Panc1 (cell line): Measurements from ENCODE around the gene GLS. TPM values are rescaled to one million over a fixed set of nuclear protein-coding genes. Genes with fewer than 3 reads are reported as not detected.

ENCODE experiments used
- ATAC-seq: fragments of 200-7000 bp; cut with Tn5 transposase; 2 replicates; pipeline ENCODE4 v1.9.1; 2020; ENCODE audit warnings: mild to moderate bottlenecking, moderate library complexity
- BruUV-seq: library from RNA; stranded (reverse); fragments of 400-500 nt; replicated peaks from 2 replicates; lab custom pipeline; 2021; lab: Mats Ljungman, UMichigan
- CTCF ChIA-PET: fragments of 300-600 bp; sonication (Branson Sonifier 250); formaldehyde crosslinking; loops from one replicate; lab custom pipeline; 2022; ENCODE audit warnings: antibody characterized with exemption; lab: Charles Lee
- POLR2A ChIA-PET: fragments of 300-600 bp; sonication (Branson Sonifier 250); formaldehyde crosslinking; loops from one replicate; lab custom pipeline; 2022; ENCODE audit warnings: antibody characterized with exemption; lab: Charles Lee
- DNase-seq: peaks from one replicate; pipeline ENCODE4 v3.0.0-alpha.2; 2010; ENCODE audit warnings: low read depth, low spot score
- H3K27ac ChIP-seq: 2 replicates; pipeline ENCODE4 v1.5.1; 2011; ENCODE audit warnings: mild to moderate bottlenecking, low read length, inconsistent platforms
- H3K27me3 ChIP-seq: fragments of 200-500 bp; sonication (Bioruptor generic); 2 replicates; pipeline ENCODE4 v1.6.0; 2014; ENCODE audit warnings: low read length, inconsistent platforms; ENCODE audit not compliant: control insufficient read depth, insufficient read depth
- H3K36me3 ChIP-seq: fragments of 200-500 bp; sonication (Bioruptor generic); 2 replicates; pipeline ENCODE4 v1.5.1; 2014; ENCODE audit warnings: inconsistent platforms, mild to moderate bottlenecking, low read length, moderate library complexity; ENCODE audit not compliant: control insufficient read depth, insufficient read depth
- H3K4me1 ChIP-seq: 2 replicates; pipeline ENCODE4 v1.5.1; 2011; ENCODE audit warnings: inconsistent platforms, mild to moderate bottlenecking, low read length, moderate library complexity; ENCODE audit not compliant: control insufficient read depth, insufficient read depth
- H3K4me3 ChIP-seq, 2 experiments: 2 replicates each; pipeline ENCODE4 v1.5.1; 2011 to 2012; ENCODE audit warnings: low read depth in 2 of 2, low read length in 2 of 2, mild to moderate bottlenecking in 2 of 2, inconsistent platforms in 1 of 2, moderate library complexity in 1 of 2
- H3K9me3 ChIP-seq: fragments of 200-500 bp; sonication (Bioruptor generic); 2 replicates; pipeline ENCODE4 v1.5.1; 2014; ENCODE audit warnings: low read depth, mild to moderate bottlenecking, inconsistent platforms, low read length, moderate library complexity; ENCODE audit not compliant: control insufficient read depth, insufficient read depth
- CTCF ChIP-seq: fragments of 450-650 bp; IDR thresholded peaks from 2 replicates; pipeline ENCODE4 v1.5.1; 2017; ENCODE audit warnings: mild to moderate bottlenecking
- POLR2AphosphoS5 ChIP-seq: IDR thresholded peaks from 2 replicates; pipeline ENCODE4 v1.6.1; 2012; ENCODE audit warnings: mild to moderate bottlenecking, low read depth, low read length, moderate library complexity
- REST ChIP-seq, 2 experiments: IDR thresholded peaks; 2 replicates each; pipeline ENCODE4 v1.6.1; 2011 to 2012; ENCODE audit warnings: low read depth in 2 of 2, control low read depth in 1 of 2, low read length in 1 of 2, mild to moderate bottlenecking in 1 of 2, moderate library complexity in 1 of 2; ENCODE audit not compliant: insufficient read depth in 1 of 2
- SIN3A ChIP-seq: IDR thresholded peaks from 2 replicates; pipeline ENCODE4 v1.6.1; 2012; ENCODE audit warnings: low read depth, mild to moderate bottlenecking, low read length, moderate library complexity, borderline replicate concordance; ENCODE audit not compliant: insufficient read depth
- TCF7L2 ChIP-seq: IDR thresholded peaks from 2 replicates; pipeline ENCODE4 v1.6.1; 2011; ENCODE audit warnings: mild to moderate bottlenecking, low read depth, low read length, inconsistent platforms
- in situ Hi-C: cut with HindIII; loops from 2 replicates; pipeline ENCODE4 v1.10.0; 2016; ENCODE audit warnings: low sequenced_read_pairs, low pct_unique_long_range_greater_than_20kb
- intact Hi-C: fragments of 100-400 bp; cut with micrococcal nuclease; formaldehyde crosslinking; loops from one replicate; pipeline ENCODE4 v1.10.0; 2022; ENCODE audit not compliant: unreplicated experiment
- total RNA-seq: library from RNA; stranded (reverse); gene quantifications from one replicate; pipeline ENCODE4 v1.2.1, GENCODE V29; 2021; ENCODE audit not compliant: unreplicated experiment

The GLS gene
- total RNA-seq, 1 experiment from 2014 or later, result 93.9 TPM

GRCh38 chr2:190838492-190838910, 42.1 kb upstream of the GLS start:
- Histone ChIP-seq H3K36me3 (no peaks in the 10 kb centered on the region), H3K9me3 (no peaks in the 10 kb centered on the region), H3K4me1 (no peaks in the 10 kb centered on the region), H3K27me3 (peaks cover 2% of the 10 kb centered on the region; the same call in 1 of the 2 replicates), H3K4me3 (no peak overlapping the region), H3K27ac (no peak overlapping the region)
- TF ChIP-seq SIN3A (no peak), TCF7L2 (no peak), REST (IDR thresholded peaks at IDR 0.05; ENCODE audit: insufficient read depth in 1 of 2, low read depth in 2 of 2, low read length in 1 of 2) (no peak), CTCF (no peak), POLR2AphosphoS5 (no peak)
- intact Hi-C loops, result no loop called here
- POLR2A ChIA-PET, result no interaction called here
- DNase-seq (no peak), ATAC-seq (no peak)
- BruUV-seq, result no TSS peak
- in situ Hi-C loops, result no loop called here
- CTCF ChIA-PET, result no interaction called here

GRCh38 chr2:190840569-190841172, 40.0 kb upstream of the GLS start:
- intact Hi-C loops, result no loop called here
- CTCF ChIA-PET, result no interaction called here
- TF ChIP-seq CTCF (no peak), TCF7L2 (no peak), POLR2AphosphoS5 (no peak), SIN3A (no peak), REST (IDR thresholded peaks at IDR 0.05; ENCODE audit: insufficient read depth in 1 of 2, low read depth in 2 of 2, low read length in 1 of 2) (no peak)
- POLR2A ChIA-PET, result no interaction called here
- no TSS peak for BruUV-seq
- Histone ChIP-seq H3K27me3 (no peaks in the 10 kb centered on the region; the same call in 1 of the 2 replicates), H3K4me1 (no peaks in the 10 kb centered on the region), H3K9me3 (no peaks in the 10 kb centered on the region), H3K36me3 (no peaks in the 10 kb centered on the region), H3K27ac (no peak overlapping the region), H3K4me3 (no peak overlapping the region)
- ATAC-seq (no peak), DNase-seq (no peak)
- in situ Hi-C loops, result no loop called here
